PC-9 (cell line): ENCODE data around the gene OR2L13. TPM values are rescaled to one million over a fixed set of nuclear protein-coding genes. Genes with fewer than 3 reads are reported as not detected.

Source experiments
- Bru-seq: library from RNA; stranded (reverse); fragments of 400-500 nt; gene quantifications from one replicate; lab custom pipeline; 2021; lab: Mats Ljungman, UMichigan
- BruChase-seq, 2 experiments: library from RNA; stranded (reverse); fragments of 400-500 nt; gene quantifications; one replicate each; lab custom pipeline; 2021; lab: Mats Ljungman, UMichigan
- BruUV-seq: library from RNA; stranded (reverse); fragments of 400-500 nt; replicated peaks from 2 replicates; lab custom pipeline; 2021; lab: Mats Ljungman, UMichigan
- CTCF ChIA-PET: fragments of 300-600 bp; sonication (Branson Sonifier 250); formaldehyde crosslinking; loops from one replicate; lab custom pipeline; 2022; ENCODE audit warnings: antibody characterized with exemption; lab: Charles Lee
- POLR2A ChIA-PET: fragments of 300-600 bp; sonication (Branson Sonifier 250); formaldehyde crosslinking; loops from one replicate; lab custom pipeline; 2022; ENCODE audit warnings: antibody characterized with exemption; ENCODE audit not compliant: unreplicated experiment; lab: Charles Lee
- DNase-seq, 2 experiments: peaks; one replicate each; pipeline versions ENCODE4 v3.0.0 to v3.0.0-alpha.2; 2015 to 2022; ENCODE audit warnings: mixed read lengths in 1 of 2
- H2AFZ ChIP-seq: fragments of 200-600 bp; sonication (generic); 2 replicates; pipeline ENCODE4 v1.8.1; 2017; ENCODE audit warnings: antibody characterized with exemption
- H3F3A ChIP-seq: fragments of 200-600 bp; sonication (generic); 2 replicates; pipeline ENCODE4 v1.8.1; 2017; ENCODE audit warnings: antibody characterized with exemption, mild to moderate bottlenecking, low read depth; ENCODE audit not compliant: insufficient read depth
- H3K27ac ChIP-seq: fragments of 200-600 bp; sonication (generic); 2 replicates; pipeline ENCODE4 v1.6.1; 2016; ENCODE audit warnings: mixed run types
- H3K27me3 ChIP-seq: fragments of 200-600 bp; sonication (generic); 2 replicates; pipeline ENCODE4 v1.6.1; 2016; ENCODE audit warnings: low read depth, mixed run types; ENCODE audit not compliant: insufficient read depth
- H3K36me3 ChIP-seq: fragments of 200-600 bp; sonication (generic); 2 replicates; pipeline ENCODE4 v1.6.1; 2016; ENCODE audit warnings: low read depth, mixed run types
- H3K4me1 ChIP-seq: fragments of 200-600 bp; sonication (generic); replicated peaks from 2 replicates; pipeline ENCODE4 v1.6.1; 2016; ENCODE audit warnings: mixed run types; ENCODE audit not compliant: insufficient read depth
- H3K4me2 ChIP-seq: fragments of 200-600 bp; sonication (generic); 2 replicates; pipeline ENCODE4 v1.6.1; 2017; ENCODE audit warnings: mixed run types
- H3K4me3 ChIP-seq: fragments of 200-600 bp; sonication (generic); 2 replicates; pipeline ENCODE4 v1.6.1; 2016; ENCODE audit warnings: mixed run types
- H3K79me2 ChIP-seq: fragments of 200-600 bp; sonication (generic); 2 replicates; pipeline ENCODE4 v1.6.1; 2017; ENCODE audit warnings: low read depth, mixed run types
- H3K9me2 ChIP-seq: fragments of 200-600 bp; sonication (generic); 2 replicates; pipeline ENCODE4 v1.8.1; 2017; ENCODE audit warnings: mild to moderate bottlenecking; ENCODE audit not compliant: insufficient read depth
- H3K9me3 ChIP-seq: fragments of 200-600 bp; sonication (generic); 2 replicates; pipeline ENCODE4 v1.8.1; 2016; ENCODE audit warnings: low read depth; ENCODE audit not compliant: insufficient read depth
- H4K20me1 ChIP-seq: fragments of 200-600 bp; sonication (generic); 2 replicates; pipeline ENCODE4 v1.8.1; 2017; ENCODE audit not compliant: insufficient read depth
- CTCF ChIP-seq: fragments of 200-600 bp; sonication (generic); conservative IDR thresholded peaks from 2 replicates; pipeline ENCODE4 v1.6.1; 2017; ENCODE audit warnings: mixed run types, antibody characterized with exemption, mild to moderate bottlenecking, moderate library complexity
- EZH2 ChIP-seq: fragments of 200-600 bp; sonication (generic); IDR thresholded peaks from 2 replicates; pipeline ENCODE4 v1.8.0; 2017; ENCODE audit warnings: antibody characterized with exemption, low read depth
- intact Hi-C: fragments of 100-400 bp; cut with micrococcal nuclease; formaldehyde crosslinking; loops from one replicate; pipeline ENCODE4 v1.10.0; 2022; ENCODE audit not compliant: unreplicated experiment
- long read RNA-seq: library from polyadenylated mRNA; stranded (forward); transcript quantifications from one replicate; pipeline ENCODE4 v2.0.0, GENCODE V29; 2022
- total RNA-seq: library from RNA; stranded (reverse); gene quantifications from 2 replicates; pipeline ENCODE4 v1.2.3, GENCODE V29; 2021

OR2L13 gene, protein sequence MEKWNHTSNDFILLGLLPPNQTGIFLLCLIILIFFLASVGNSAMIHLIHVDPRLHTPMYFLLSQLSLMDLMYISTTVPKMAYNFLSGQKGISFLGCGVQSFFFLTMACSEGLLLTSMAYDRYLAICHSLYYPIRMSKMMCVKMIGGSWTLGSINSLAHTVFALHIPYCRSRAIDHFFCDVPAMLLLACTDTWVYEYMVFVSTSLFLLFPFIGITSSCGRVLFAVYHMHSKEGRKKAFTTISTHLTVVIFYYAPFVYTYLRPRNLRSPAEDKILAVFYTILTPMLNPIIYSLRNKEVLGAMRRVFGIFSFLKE
- total RNA-seq, result not detected in 2 replicates
- Bru-seq, nascent RNA, result not detected
- BruChase-seq, experiment 1, labeled RNA remaining after a 2-hour chase, result not detected
- BruChase-seq, experiment 2, labeled RNA remaining after a 6-hour chase, result not detected
- long read RNA-seq, result 0 reads

DNA sequence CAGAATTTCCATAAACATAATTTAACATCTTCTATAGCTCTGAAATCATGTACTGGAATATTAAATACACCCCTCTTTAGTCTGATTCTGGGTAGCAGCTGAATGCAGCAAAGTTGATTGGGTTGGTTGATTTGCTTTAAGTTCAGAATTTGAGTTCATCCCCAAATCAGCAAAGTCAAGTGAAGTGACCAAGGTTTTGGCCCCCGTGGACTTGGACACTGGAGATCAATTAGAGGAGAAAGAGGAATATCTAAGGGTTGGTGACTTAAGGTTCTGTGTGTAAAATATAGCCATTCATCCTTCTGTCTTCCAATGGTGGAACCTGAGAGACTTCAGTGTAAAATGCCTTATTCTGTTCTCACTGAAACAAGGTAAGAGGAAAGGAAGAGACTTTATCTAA lies at the start of gene OR2L13:
Gene OR2L13, plus strand, starts transcription at position 301 of the 400 bp plus-strand sequence. CDS start 4,192 bp downstream, outside the sequence.
- Histone ChIP-seq H3K27me3 (no peaks in the 10 kb centered on the region), H3K27ac (no peak within 1 kb of the TSS), H3F3A (no peaks in the 10 kb centered on the region), H2AFZ (no peak within 1 kb of the TSS), H4K20me1 (no peaks in the 10 kb centered on the region), H3K36me3 (no peaks in the 10 kb centered on the region), H3K9me3 (no peaks in the 10 kb centered on the region), H3K79me2 (no peaks in the 10 kb centered on the region), H3K4me2 (no peak within 1 kb of the TSS), H3K9me2 (no peaks in the 10 kb centered on the region), H3K4me1 (no peaks in the 10 kb centered on the region), H3K4me3 (no peak within 1 kb of the TSS)
- intact Hi-C loops, result no loop called here
- POLR2A ChIA-PET, result no interaction called here
- no TSS peak for BruUV-seq
- CTCF ChIA-PET, result no interaction called here
- no peak for DNase-seq
- no peak for TF ChIP-seq EZH2
- no peak for TF ChIP-seq CTCF

GRCh38 chr1:248045209-248045608 lies 49.8 kb upstream of the OR2L13 start:
- intact Hi-C loops, result no loop called here
- BruUV-seq, result no TSS peak

GRCh38 chr1:248046536-248046935 lies 48.4 kb upstream of the OR2L13 start, which contains the start of gene OR2L3:
Gene OR2L3 (plus strand): TSS chr1:248046836. CDS start chr1:248060682, 13,846 bp downstream.
- H3K4me3 ChIP-seq, result no peak within 1 kb of the TSS
- intact Hi-C loops, result no loop called here
- no peaks in the 10 kb centered on the region for H3F3A ChIP-seq
- H3K79me2 ChIP-seq, result no peaks in the 10 kb centered on the region
- no peaks in the 10 kb centered on the region for H3K36me3 ChIP-seq
- no peak for DNase-seq
- CTCF ChIA-PET, result no interaction called here
- H4K20me1 ChIP-seq, result no peaks in the 10 kb centered on the region
- no TSS peak for BruUV-seq
- H2AFZ ChIP-seq, result no peak within 1 kb of the TSS
- TF ChIP-seq EZH2 (no peak), CTCF (no peak)
- H3K4me1 ChIP-seq, result no peaks in the 10 kb centered on the region
- H3K4me2 ChIP-seq, result no peak within 1 kb of the TSS
- no peak within 1 kb of the TSS for H3K27ac ChIP-seq
- H3K9me3 ChIP-seq, result no peaks in the 10 kb centered on the region
- no peaks in the 10 kb centered on the region for H3K9me2 ChIP-seq
- H3K27me3 ChIP-seq, result no peaks in the 10 kb centered on the region
- POLR2A ChIA-PET, result no interaction called here

More at GRCh38 chr1:248045209-248045608, 49.8 kb upstream of the OR2L13 start:
- Histone ChIP-seq H3K4me1 (no peaks in the 10 kb centered on the region), H3K36me3 (no peaks in the 10 kb centered on the region), H3K4me2 (no peak overlapping the region), H3K9me3 (no peaks in the 10 kb centered on the region), H2AFZ (no peak overlapping the region), H3K79me2 (no peaks in the 10 kb centered on the region), H3K27me3 (no peaks in the 10 kb centered on the region), H3K27ac (no peak overlapping the region), H3F3A (no peaks in the 10 kb centered on the region), H4K20me1 (no peaks in the 10 kb centered on the region), H3K4me3 (no peak overlapping the region), H3K9me2 (no peaks in the 10 kb centered on the region)
- DNase-seq, result no peak
- ChIA-PET POLR2A (no interaction called here), CTCF (no interaction called here)
- TF ChIP-seq CTCF, result no peak
- TF ChIP-seq EZH2, result no peak
